OCI-LY7 (cell line): ENCODE results near the gene SPARC. TPM values are rescaled to one million over a fixed set of nuclear protein-coding genes. Genes with fewer than 3 reads are reported as not detected.

Experiments used
- BruUV-seq: library from RNA; stranded (reverse); fragments of 400-500 nt; replicated peaks from 2 replicates; lab custom pipeline; 2021; lab: Mats Ljungman, UMichigan
- CTCF ChIA-PET: fragments of 300-600 bp; sonication (Branson Sonifier 250); formaldehyde crosslinking; loops from one replicate; lab custom pipeline; 2022; ENCODE audit warnings: antibody characterized with exemption; ENCODE audit not compliant: unreplicated experiment; lab: Charles Lee
- POLR2A ChIA-PET: fragments of 300-600 bp; sonication (Branson Sonifier 250); formaldehyde crosslinking; loops from one replicate; lab custom pipeline; 2022; ENCODE audit warnings: antibody characterized with exemption; lab: Charles Lee
- DNase-seq: peaks from one replicate; pipeline ENCODE4 v3.0.0-alpha.2; 2015; ENCODE audit warnings: low spot score
- H2AFZ ChIP-seq: fragments of 200-600 bp; sonication (generic), shearing (Covaris generic); 2 replicates; pipeline ENCODE4 v1.6.1; 2014; ENCODE audit warnings: mild to moderate bottlenecking, antibody characterized with exemption, low read length, moderate library complexity
- H3K27ac ChIP-seq: fragments of 200-600 bp; sonication (generic); 2 replicates; pipeline ENCODE4 v1.5.1; 2014; ENCODE audit warnings: mixed run types, low read depth, mild to moderate bottlenecking, moderate library complexity, low read length, inconsistent platforms; ENCODE audit not compliant: poor library complexity, severe bottlenecking
- H3K36me3 ChIP-seq: fragments of 200-600 bp; sonication (generic); 2 replicates; pipeline ENCODE4 v1.6.1; 2014; ENCODE audit warnings: mild to moderate bottlenecking, antibody characterized with exemption, low read length, moderate library complexity, mixed read lengths; ENCODE audit not compliant: insufficient read depth
- H3K4me1 ChIP-seq: fragments of 200-600 bp; sonication (generic); 2 replicates; pipeline ENCODE4 v1.5.1; 2014; ENCODE audit warnings: mild to moderate bottlenecking, low read length; ENCODE audit not compliant: insufficient read depth, poor library complexity, severe bottlenecking
- H3K4me2 ChIP-seq: fragments of 200-600 bp; sonication (generic); 2 replicates; pipeline ENCODE4 v1.6.1; 2014; ENCODE audit warnings: mild to moderate bottlenecking, low read length
- H3K4me3 ChIP-seq: fragments of 200-600 bp; sonication (generic); 2 replicates; pipeline ENCODE4 v1.5.1; 2014; ENCODE audit warnings: mild to moderate bottlenecking, low read depth, low read length; ENCODE audit not compliant: poor library complexity, severe bottlenecking
- H3K79me2 ChIP-seq: fragments of 200-600 bp; sonication (generic); 2 replicates; pipeline ENCODE4 v1.6.1; 2016; ENCODE audit warnings: low read depth, mild to moderate bottlenecking, low read length, moderate library complexity, mixed read lengths; ENCODE audit not compliant: insufficient read depth
- H3K9me2 ChIP-seq: fragments of 200-600 bp; sonication (generic); 2 replicates; pipeline ENCODE4 v1.6.1; 2016; ENCODE audit warnings: mild to moderate bottlenecking, low read length, mixed read lengths; ENCODE audit not compliant: insufficient read depth
- H3K9me3 ChIP-seq: fragments of 200-600 bp; sonication (generic); 2 replicates; pipeline ENCODE4 v1.6.1; 2014; ENCODE audit warnings: mild to moderate bottlenecking, mixed run types, low read length, mixed read lengths
- H4K20me1 ChIP-seq: fragments of 200-600 bp; sonication (generic); 2 replicates; pipeline ENCODE4 v1.6.1; 2014; ENCODE audit warnings: mild to moderate bottlenecking, antibody characterized with exemption, low read length, moderate library complexity, mixed read lengths; ENCODE audit not compliant: insufficient read depth
- CTCF ChIP-seq: fragments of 200-600 bp; sonication (generic); conservative IDR thresholded peaks from 2 replicates; pipeline ENCODE4 v1.5.1; 2014; ENCODE audit warnings: mild to moderate bottlenecking, antibody characterized with exemption, low read length, moderate library complexity, mixed read lengths
- EZH2phosphoT487 ChIP-seq: fragments of 200-600 bp; sonication (generic); IDR thresholded peaks from 2 replicates; pipeline ENCODE4 v1.6.1; 2018; ENCODE audit warnings: low read depth, borderline replicate concordance, mild to moderate bottlenecking, mixed run types, antibody characterized with exemption, low read length, moderate library complexity, mixed read lengths
- intact Hi-C: fragments of 100-400 bp; cut with micrococcal nuclease; formaldehyde crosslinking; loops from one replicate; pipeline ENCODE4 v1.10.0; 2022; ENCODE audit not compliant: unreplicated experiment
- total RNA-seq, 2 experiments: library from RNA; depleted of rRNA in 1 of 2; stranded (reverse); fragments of >200 nt in 1 of 2; shearing (Covaris generic) in 1 of 2; gene quantifications; 2 replicates each; pipeline ENCODE4 v1.2.3, GENCODE V29; 2014 to 2022

SPARC gene
- total RNA-seq, 2 experiments from 2014 or later = 0.89 TPM; not detected in 1

- Histone ChIP-seq H3K4me2 (no peak overlapping the region), H3K9me2 (no peaks in the 10 kb centered on the region), H4K20me1 (no peaks in the 10 kb centered on the region), H3K79me2 (no peaks in the 10 kb centered on the region), H3K27ac (no peak overlapping the region), H2AFZ (no peak overlapping the region), H3K36me3 (no peaks in the 10 kb centered on the region), H3K9me3 (no peaks in the 10 kb centered on the region), H3K4me3 (no peak overlapping the region), H3K4me1 (no peaks in the 10 kb centered on the region)
- intact Hi-C loops = no loop called here
- DNase-seq = no peak
- POLR2A ChIA-PET = interaction anchor here (0.9 kb wide), 1 partner anchor 32 kb away, joined by 3 read pairs; no protein-coding TSS in a partner anchor
- CTCF ChIA-PET = no interaction called here
- no peak for TF ChIP-seq EZH2phosphoT487
- no peak for TF ChIP-seq CTCF
- no TSS peak for BruUV-seq
Measured at GRCh38 chr5:151630088-151630487, 56.6 kb downstream of the SPARC start.

- intact Hi-C loops = no loop called here
- TF ChIP-seq EZH2phosphoT487 (no peak), CTCF (no peak)
- H2AFZ ChIP-seq = no peak overlapping the region
- H3K36me3 ChIP-seq = no peaks in the 10 kb centered on the region
- no peaks in the 10 kb centered on the region for H3K79me2 ChIP-seq
- no peak overlapping the region for H3K4me3 ChIP-seq
- DNase-seq = no peak
- CTCF ChIA-PET = no interaction called here
- no TSS peak for BruUV-seq
- H3K4me2 ChIP-seq = no peak overlapping the region
- no peaks in the 10 kb centered on the region for H3K4me1 ChIP-seq
- POLR2A ChIA-PET = no interaction called here
- H3K9me3 ChIP-seq = no peaks in the 10 kb centered on the region
- no peaks in the 10 kb centered on the region for H3K9me2 ChIP-seq
- no peak overlapping the region for H3K27ac ChIP-seq
- no peaks in the 10 kb centered on the region for H4K20me1 ChIP-seq
Measured at GRCh38 chr5:151628112-151628823, 58.4 kb downstream of the SPARC start.

DNA sequence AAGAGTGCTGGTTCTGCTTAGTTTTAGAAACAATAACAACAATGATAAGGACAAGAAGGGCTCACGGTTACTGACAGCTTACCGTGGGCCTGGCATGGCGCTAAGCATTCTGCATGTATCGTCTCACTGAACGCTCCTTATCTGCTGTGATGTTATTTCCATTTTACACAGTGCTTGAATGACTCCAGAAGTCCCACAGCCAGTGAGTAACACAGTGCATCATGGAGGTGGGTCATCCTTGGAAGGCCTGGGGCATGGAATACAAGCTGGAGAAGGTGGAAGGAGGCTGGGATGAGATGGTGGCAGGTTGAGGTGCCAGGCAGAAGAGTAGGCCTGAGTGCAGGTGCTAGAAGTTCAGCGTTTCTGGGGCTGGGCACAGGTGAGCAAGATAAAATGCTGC, 59.1 kb downstream of the SPARC start:
- Histone ChIP-seq H3K4me2 (no peak overlapping the region), H3K9me2 (no peaks in the 10 kb centered on the region), H3K27ac (no peak overlapping the region), H4K20me1 (no peaks in the 10 kb centered on the region), H3K9me3 (no peaks in the 10 kb centered on the region), H3K36me3 (no peaks in the 10 kb centered on the region), H3K79me2 (no peaks in the 10 kb centered on the region), H3K4me1 (no peaks in the 10 kb centered on the region), H2AFZ (no peak overlapping the region), H3K4me3 (no peak overlapping the region)
- TF ChIP-seq CTCF (no peak), EZH2phosphoT487 (no peak)
- POLR2A ChIA-PET = interaction anchor here (1.1 kb wide), 1 partner anchor 22 kb away, joined by 4 read pairs; no protein-coding TSS in a partner anchor
- intact Hi-C loops = no loop called here
- no peak for DNase-seq
- no TSS peak for BruUV-seq
- CTCF ChIA-PET = no interaction called here
